ENCODE data around the gene PSPC1. TPM values are rescaled to one million over a fixed set of nuclear protein-coding genes. Genes with fewer than 3 reads are reported as not detected.

PSPC1 gene
- polyA plus RNA-seq, 1 donor from 2014 or later, result 166 TPM

- H4K20me1 ChIP-seq (ENCODE audit: insufficient read depth), result no peaks in the 10 kb centered on the region
- no peak overlapping the region for H3K27ac ChIP-seq (ENCODE audit: low read length)
- peaks cover 5% of the 10 kb centered on the region for H3K36me3 ChIP-seq (ENCODE audit: insufficient read depth, low read length)
Observed at GRCh38 chr13:19772306-19772705, 10.4 kb downstream of the PSPC1 start.

GRCh38 chr13:19769854-19770253, 12.9 kb downstream of the PSPC1 start:
- H2AFZ ChIP-seq (ENCODE audit: low read depth, low read length), result no peak overlapping the region
- H3K4me3 ChIP-seq (ENCODE audit: low read length), result no peak overlapping the region
- no peak overlapping the region for H3K27ac ChIP-seq (ENCODE audit: low read length)
- peaks cover 5% of the 10 kb centered on the region for H3K36me3 ChIP-seq (ENCODE audit: insufficient read depth, low read length)
- H3K4me2 ChIP-seq (ENCODE audit: low read length), result no peak overlapping the region
- H3K9me2 ChIP-seq (ENCODE audit: insufficient read depth, low read length), result no peaks in the 10 kb centered on the region
- H3F3A ChIP-seq (ENCODE audit: insufficient read depth, low read length, poor library complexity, severe bottlenecking), result no peaks in the 10 kb centered on the region
- H4K20me1 ChIP-seq (ENCODE audit: insufficient read depth), result no peaks in the 10 kb centered on the region
- TF ChIP-seq REST (IDR thresholded peaks at IDR 0.05; ENCODE audit: borderline replicate concordance), result no peak
- no peak for TF ChIP-seq MXI1 (conservative IDR thresholded peaks at IDR 0.05; ENCODE audit: poor library complexity, severe bottlenecking)
- no peak for TF ChIP-seq CTCF (IDR thresholded peaks at IDR 0.05; ENCODE audit: poor library complexity, severe bottlenecking)
- no peak for TF ChIP-seq EP300 (conservative IDR thresholded peaks at IDR 0.05; ENCODE audit: poor library complexity, severe bottlenecking)
- TF ChIP-seq EZH2 (IDR thresholded peaks at IDR 0.05; ENCODE audit: borderline replicate concordance, insufficient read depth, low read length, poor library complexity, severe bottlenecking), result no peak
- TF ChIP-seq SMC3 (conservative IDR thresholded peaks at IDR 0.05; ENCODE audit: poor library complexity), result no peak
- no peak for TF ChIP-seq TAF1 (IDR thresholded peaks at IDR 0.05; ENCODE audit: low read depth)
- peaks cover 92% of the 10 kb centered on the region for H3K79me2 ChIP-seq (replicated peaks; ENCODE audit: insufficient read depth, low read length)
- H3K27me3 ChIP-seq (ENCODE audit: insufficient read depth, low read depth, low read length), result no peaks in the 10 kb centered on the region
- H3K9me3 ChIP-seq (ENCODE audit: low read length), result no peaks in the 10 kb centered on the region
- no peak overlapping the region for H3K9ac ChIP-seq (ENCODE audit: low read length)

More at GRCh38 chr13:19772306-19772705, 10.4 kb downstream of the PSPC1 start:
- peaks cover 94% of the 10 kb centered on the region for H3K79me2 ChIP-seq (replicated peaks; ENCODE audit: insufficient read depth, low read length)
- no peaks in the 10 kb centered on the region for H3F3A ChIP-seq (ENCODE audit: insufficient read depth, low read length, poor library complexity, severe bottlenecking)
- no peak overlapping the region for H2AFZ ChIP-seq (ENCODE audit: low read depth, low read length)
- no peak for TF ChIP-seq RAD21 (conservative IDR thresholded peaks at IDR 0.05)
- TF ChIP-seq SMC3 (conservative IDR thresholded peaks at IDR 0.05; ENCODE audit: poor library complexity), result no peak
- TF ChIP-seq EP300 (conservative IDR thresholded peaks at IDR 0.05; ENCODE audit: poor library complexity, severe bottlenecking), result no peak
- no peak for TF ChIP-seq MXI1 (conservative IDR thresholded peaks at IDR 0.05; ENCODE audit: poor library complexity, severe bottlenecking)
- TF ChIP-seq REST (IDR thresholded peaks at IDR 0.05; ENCODE audit: borderline replicate concordance), result no peak
- TF ChIP-seq POLR2AphosphoS5 (IDR thresholded peaks at IDR 0.05), result no peak
- no peak overlapping the region for H3K4me2 ChIP-seq (ENCODE audit: low read length)
- H3K9ac ChIP-seq (ENCODE audit: low read length), result no peak overlapping the region
- H3K4me3 ChIP-seq (ENCODE audit: low read length), result no peak overlapping the region
- H3K9me3 ChIP-seq (ENCODE audit: low read length), result no peaks in the 10 kb centered on the region
- H3K27me3 ChIP-seq (ENCODE audit: insufficient read depth, low read depth, low read length), result no peaks in the 10 kb centered on the region
- H3K9me2 ChIP-seq (ENCODE audit: insufficient read depth, low read length), result no peaks in the 10 kb centered on the region
